ENCODE measurements around the gene ZNF692. TPM values are rescaled to one million over a fixed set of nuclear protein-coding genes. Genes with fewer than 3 reads are reported as not detected.
"Not testable (repeated sequence)": the region's sequence is repeated elsewhere in the genome, so short reads cannot be mapped to it uniquely, and the experiment has no call there.

The ZNF692 gene
- total RNA-seq, 1 donor from 2014 or later, result 41.9 TPM

- intact Hi-C loops (cut with DNase I), result no loop called here
- no peaks in the 10 kb centered on the region for H3K9me3 ChIP-seq
- H3K36me3 ChIP-seq, result peaks cover 42% of the 10 kb centered on the region
- no peak for ATAC-seq
- no peak overlapping the region for H3K4me3 ChIP-seq
- H3K4me1 ChIP-seq, result peaks cover 35% of the 10 kb centered on the region
- no peaks in the 10 kb centered on the region for H3K27me3 ChIP-seq (ENCODE audit: low read depth)
- H3K27ac ChIP-seq, result no peak overlapping the region
- DNase-seq, result no peak
- TF ChIP-seq CTCF (IDR thresholded peaks at IDR 0.05), result no peak
These were observed 48.7 kb downstream of the ZNF692 start for GRCh38 chr1:248810000-248810726.

DNA sequence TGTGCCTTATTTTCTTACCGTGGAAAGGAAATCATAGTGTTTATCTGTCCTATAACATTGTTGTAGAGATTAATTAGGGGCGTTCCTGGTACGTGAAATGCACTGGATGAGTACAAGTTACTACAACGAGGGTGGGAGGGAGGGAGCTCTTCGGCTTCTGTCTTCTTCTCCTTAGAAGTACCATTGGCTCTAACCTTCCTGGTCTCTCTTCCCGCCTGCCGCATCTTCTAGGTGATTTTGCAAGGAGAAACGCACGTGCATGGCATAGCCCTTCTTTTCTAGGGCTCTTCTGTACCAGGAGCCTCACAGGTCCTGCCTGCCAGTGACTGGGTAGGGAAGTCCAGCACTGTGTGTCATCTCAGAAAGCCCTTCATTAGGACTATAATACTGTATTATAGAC lies 50.0 kb downstream of the ZNF692 start:
- H3K36me3 ChIP-seq, result peaks cover 29% of the 10 kb centered on the region
- intact Hi-C loops (cut with DNase I), result no loop called here
- DNase-seq, result no peak
- H3K4me1 ChIP-seq, result peaks cover 37% of the 10 kb centered on the region
- TF ChIP-seq CTCF (IDR thresholded peaks at IDR 0.05), result no peak
- no peak overlapping the region for H3K4me3 ChIP-seq
- no peaks in the 10 kb centered on the region for H3K27me3 ChIP-seq (ENCODE audit: low read depth)
- no peak overlapping the region for H3K27ac ChIP-seq
- no peak for ATAC-seq
- H3K9me3 ChIP-seq, result no peaks in the 10 kb centered on the region

DNA sequence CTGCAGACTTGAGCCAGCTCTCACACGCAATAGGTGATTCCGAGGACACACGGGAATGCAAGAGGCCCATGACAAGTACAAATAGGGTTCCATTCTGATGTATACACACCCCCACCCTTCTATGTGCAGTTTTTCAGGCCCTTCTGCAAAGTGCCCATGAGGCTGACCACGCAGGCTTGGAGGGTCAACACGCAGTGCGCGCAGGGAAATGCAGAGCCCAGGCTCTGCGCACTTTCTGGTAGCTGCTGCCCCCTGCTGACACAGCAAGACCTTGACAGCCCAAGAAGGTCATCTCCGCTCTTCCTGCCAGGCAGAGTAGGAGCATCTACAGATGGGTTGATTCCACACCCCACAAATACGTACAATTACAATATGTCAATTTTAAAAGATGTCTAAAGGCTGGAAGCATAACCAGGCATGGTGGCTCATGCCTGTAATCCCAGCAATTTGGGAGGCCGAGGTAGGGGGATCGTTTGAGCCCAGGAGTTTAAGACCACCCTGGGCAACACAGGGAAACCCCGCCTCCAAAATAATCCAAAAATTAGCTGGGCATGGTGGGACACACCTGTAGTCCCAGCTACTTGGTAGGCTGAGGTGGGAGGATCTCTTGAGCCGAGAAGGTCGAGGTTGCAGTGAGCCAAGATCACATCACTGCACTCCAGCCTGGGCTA lies 51.7 kb downstream of the ZNF692 start:
- peaks cover 37% of the 10 kb centered on the region for H3K4me1 ChIP-seq
- peak; percentile 75 for TF ChIP-seq CTCF (IDR thresholded peaks at IDR 0.05)
- no peaks in the 10 kb centered on the region for H3K27me3 ChIP-seq (ENCODE audit: low read depth)
- DNase-seq (peak; percentile 76), ATAC-seq (peak; percentile 78)
- H3K36me3 ChIP-seq, result peaks cover 14% of the 10 kb centered on the region
- no peaks in the 10 kb centered on the region for H3K9me3 ChIP-seq
- no peak overlapping the region for H3K27ac ChIP-seq
- intact Hi-C loops (cut with DNase I), result no loop called here
- no peak overlapping the region for H3K4me3 ChIP-seq

DNA sequence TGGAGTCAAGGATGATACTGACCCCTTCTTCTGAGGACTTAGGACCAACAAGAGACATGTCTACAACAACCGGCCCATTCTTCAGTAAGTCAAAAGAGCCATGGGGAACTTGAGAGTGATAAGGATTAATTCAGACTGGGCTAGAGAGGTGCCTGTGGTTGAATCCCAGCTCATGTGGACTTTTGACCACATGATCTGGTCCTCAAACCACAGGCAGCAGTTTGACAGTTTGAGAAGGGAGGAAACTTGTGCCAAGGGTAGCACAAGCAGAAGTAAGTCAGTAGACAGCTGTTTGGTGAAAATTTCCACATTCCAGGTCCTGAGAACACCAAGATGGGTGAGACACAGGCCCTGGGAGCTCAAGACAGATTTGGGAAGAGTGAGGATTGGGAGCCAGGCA lies 53.0 kb downstream of the ZNF692 start:
- TF ChIP-seq CTCF (IDR thresholded peaks at IDR 0.05), result no peak
- Histone ChIP-seq H3K36me3 (peaks cover under 1% of the 10 kb centered on the region), H3K4me1 (peaks cover 30% of the 10 kb centered on the region), H3K4me3 (no peak overlapping the region), H3K9me3 (no peaks in the 10 kb centered on the region), H3K27ac (no peak overlapping the region), H3K27me3 (ENCODE audit: low read depth) (no peaks in the 10 kb centered on the region)
- ATAC-seq (peak; percentile 24 to 60), DNase-seq (no peak)
- intact Hi-C loops (cut with DNase I), result no loop called here

DNA sequence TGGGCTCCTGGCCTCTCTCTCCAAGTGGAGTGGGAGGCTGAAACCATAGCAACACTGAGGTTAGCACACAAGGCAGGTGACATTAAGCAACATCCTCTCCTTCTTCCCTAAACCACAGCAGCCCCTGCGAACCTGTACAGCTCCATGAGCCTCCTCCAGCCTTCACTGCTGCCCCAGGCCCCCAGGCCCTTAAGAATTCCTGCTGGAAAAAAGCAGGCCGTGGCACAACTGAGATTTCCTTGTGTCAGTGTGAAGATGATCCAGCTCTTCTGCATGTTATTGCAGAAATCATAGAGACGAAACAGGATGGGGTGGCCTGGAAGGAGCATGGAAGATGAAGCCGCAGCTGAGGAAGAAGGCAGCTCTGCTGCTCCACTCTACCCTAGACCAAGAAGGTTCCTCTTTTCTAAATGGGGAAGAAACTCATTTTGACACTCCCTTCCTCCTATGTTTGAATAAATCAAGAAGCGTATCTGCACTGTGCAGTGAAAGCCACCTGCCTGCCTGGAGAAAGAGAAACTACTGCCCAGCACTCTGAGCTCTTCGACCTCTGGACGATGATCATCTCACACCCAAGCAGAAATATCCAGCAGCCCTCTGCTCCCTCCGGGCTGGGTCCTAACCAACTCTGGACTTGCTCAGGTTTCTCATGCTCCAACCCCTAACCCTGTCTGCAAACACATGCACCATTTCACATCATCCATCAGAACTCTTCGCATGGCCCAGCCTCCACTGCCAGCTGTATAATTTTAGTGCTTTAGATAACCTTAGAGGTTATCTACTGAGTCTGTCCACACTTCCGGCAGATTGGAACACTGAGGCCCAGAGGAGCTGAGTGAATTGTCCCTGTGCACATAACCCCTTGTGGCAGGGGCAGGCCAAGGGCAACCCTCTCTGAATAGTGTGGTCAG lies 53.9 kb downstream of the ZNF692 start:
- DNase-seq, result no peak
- intact Hi-C loops (cut with DNase I), result no loop called here
- H3K4me1 ChIP-seq, result peaks cover 22% of the 10 kb centered on the region
- no peak overlapping the region for H3K27ac ChIP-seq
- H3K9me3 ChIP-seq, result no peaks in the 10 kb centered on the region
- no peak for TF ChIP-seq CTCF (IDR thresholded peaks at IDR 0.05)
- peak; percentile 83 to 87 for ATAC-seq
- H3K4me3 ChIP-seq, result peak overlapping the region; percentile 19
- no peaks in the 10 kb centered on the region for H3K27me3 ChIP-seq (ENCODE audit: low read depth)
- H3K36me3 ChIP-seq, result no peaks in the 10 kb centered on the region

GRCh38 chr1:248803501-248803900 lies 55.4 kb downstream of the ZNF692 start:
- not testable (repeated sequence) for ATAC-seq

More at GRCh38 chr1:248803501-248803900, 55.4 kb downstream of the ZNF692 start:
- H3K36me3 ChIP-seq; intact Hi-C loops (cut with DNase I); H3K27me3 ChIP-seq (ENCODE audit: low read depth); DNase-seq; H3K4me3 ChIP-seq; H3K9me3 ChIP-seq; H3K27ac ChIP-seq: not testable (repeated sequence)
- peaks cover 21% of the 10 kb centered on the region for H3K4me1 ChIP-seq

Data from lower lobe of right lung (tissue), 2 donors.